ENCODE measurements around the gene KLHL13.
"Not testable (repeated sequence)": the region's sequence is repeated elsewhere in the genome, so short reads cannot be mapped to it uniquely, and the experiment has no call there.

The KLHL13 gene

DNA sequence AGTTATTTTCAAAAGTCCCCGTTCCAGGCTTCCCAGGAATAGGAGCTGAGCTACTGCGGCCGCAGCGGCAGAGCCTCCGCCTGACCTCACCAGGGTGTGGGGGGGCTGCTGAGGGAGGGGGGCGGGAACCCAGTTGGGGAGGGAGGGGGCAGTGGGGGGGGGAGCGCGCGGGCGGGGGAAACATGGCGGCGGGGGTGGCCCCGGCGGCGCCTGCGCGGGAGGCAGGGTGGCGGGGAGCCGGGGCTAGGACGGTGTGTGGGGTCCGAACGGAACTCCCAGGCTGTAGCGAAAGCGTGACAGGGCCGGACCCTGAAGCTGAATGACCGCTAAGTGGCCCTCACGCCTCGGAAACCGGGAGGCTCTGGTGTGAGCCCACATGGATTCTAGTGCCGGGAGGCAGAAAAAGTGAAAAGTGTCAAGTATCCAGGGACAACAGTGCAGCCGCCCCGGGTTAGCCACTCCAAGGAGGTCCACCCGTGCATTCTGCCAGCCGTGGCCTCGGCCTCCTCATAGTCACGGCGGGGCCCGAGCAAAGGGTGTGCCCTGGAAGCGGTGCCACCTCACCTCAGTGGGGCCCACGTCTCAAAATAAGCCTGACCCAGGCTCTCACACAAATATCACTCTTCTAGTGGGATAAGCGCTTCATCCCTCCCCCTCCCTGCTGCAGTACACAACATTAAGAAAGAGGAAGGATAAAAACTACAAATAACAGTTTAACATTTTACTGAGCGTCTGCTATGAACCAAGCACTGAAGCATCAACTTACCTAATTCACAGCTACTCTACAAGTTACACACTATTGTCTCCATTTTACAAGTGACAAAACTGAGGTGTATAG is at the start of gene KLHL13:
KLHL13 (minus strand) TSS at position 98 of the 838 bp plus-strand sequence. CDS start 88,337 bp downstream, outside the sequence.
- no peak for DNase-seq (ENCODE audit: low read depth)

DNA sequence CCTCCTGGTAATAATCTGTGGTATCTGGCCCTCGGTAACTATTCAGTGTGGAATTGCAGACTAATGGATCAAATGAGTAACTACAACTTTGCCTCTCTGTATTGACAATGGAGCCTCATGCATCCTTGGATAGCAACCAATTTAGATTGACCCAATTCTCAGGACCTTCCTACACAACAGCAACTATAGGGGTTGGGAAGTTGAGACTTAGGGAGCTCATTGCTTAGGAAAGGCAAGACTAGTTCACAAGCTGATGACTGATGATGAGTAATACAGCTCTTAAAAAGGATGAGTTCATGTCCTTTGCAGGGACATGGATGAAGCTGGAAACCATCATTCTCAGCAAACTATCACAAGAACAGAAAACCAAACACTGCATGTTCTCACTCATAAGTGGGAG is 47.5 kb upstream of the KLHL13 start:
- DNase-seq (ENCODE audit: low read depth) = no peak

DNA sequence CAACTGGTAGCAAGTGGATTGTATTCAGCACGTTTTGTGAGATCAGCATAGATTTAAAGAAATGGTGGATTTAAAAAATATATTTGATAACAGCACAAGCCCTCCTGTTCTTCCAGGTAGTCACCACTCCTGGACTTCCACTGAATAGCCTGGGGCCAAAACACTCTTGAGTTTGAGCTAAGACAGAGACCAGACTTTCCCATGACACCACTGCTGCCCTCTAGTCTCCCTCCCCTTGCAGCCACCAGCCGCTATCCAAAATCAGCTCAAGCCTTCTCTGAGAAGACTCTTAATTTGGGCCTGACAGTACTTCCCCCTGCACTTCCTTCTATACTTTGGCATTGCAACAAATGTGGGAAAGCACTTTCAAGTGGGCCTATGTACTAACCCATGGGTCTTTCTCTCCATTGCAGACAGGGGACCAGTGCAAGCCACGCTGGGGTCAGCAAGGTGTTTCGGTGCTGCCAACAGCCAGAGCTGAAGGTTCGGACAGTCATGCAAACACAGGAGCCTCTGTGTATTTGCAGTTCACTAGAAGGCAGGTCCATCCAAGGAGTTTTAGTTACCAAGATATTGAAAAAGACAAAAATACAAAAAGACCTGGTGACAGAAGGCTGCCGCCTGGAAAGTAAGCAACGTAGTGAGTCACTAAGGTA is 40.5 kb upstream of the KLHL13 start:
- DNase-seq (ENCODE audit: low read depth) = no peak

- DNase-seq (ENCODE audit: low read depth) = no peak
Measured at GRCh38 chrX:118156254-118156952, 39.8 kb upstream of the KLHL13 start.

DNA sequence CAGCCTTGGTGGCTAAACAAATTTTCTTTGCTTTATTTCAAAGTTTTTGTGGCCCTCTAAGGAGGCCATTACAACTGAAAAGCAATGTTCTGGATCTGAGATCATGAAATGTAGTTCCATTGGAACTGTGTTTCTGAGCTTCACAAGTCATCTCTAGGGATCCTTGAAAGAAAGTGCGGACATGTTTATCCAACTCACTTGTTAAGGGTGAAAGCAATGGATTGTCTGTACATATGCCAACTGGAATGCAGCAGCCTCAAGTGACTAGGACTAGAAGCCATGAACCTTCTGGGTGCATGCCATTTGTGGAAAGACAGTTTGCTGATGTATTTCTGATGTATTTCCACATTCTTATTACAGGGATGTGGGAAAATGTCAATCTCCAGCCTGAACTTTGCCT is 36.7 kb upstream of the KLHL13 start:
- DNase-seq (ENCODE audit: low read depth) = no peak

DNA sequence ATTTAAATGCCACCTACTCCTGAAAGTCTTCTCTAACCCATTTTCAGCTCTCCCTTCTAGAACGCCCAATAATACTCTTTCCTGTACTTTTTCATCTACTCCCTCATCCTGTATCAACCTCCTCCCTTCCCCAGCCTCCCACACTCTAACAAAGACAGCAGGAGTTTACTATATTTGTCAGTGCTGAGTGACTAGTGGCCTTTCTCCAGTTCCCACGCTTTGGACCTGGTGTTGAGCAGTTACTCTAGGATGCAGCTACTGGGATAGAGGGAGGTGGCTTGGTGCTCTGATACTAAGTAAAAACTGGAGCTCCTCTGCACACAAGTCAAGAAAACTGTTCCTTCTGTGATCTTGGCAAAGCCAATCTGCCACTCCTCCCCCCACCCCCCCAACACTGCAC is 36.1 kb upstream of the KLHL13 start:
- no peak for DNase-seq (ENCODE audit: low read depth)

GRCh38 chrX:118148737-118149136 is 32.1 kb upstream of the KLHL13 start:
- no peak for DNase-seq (ENCODE audit: low read depth)

GRCh38 chrX:118147771-118148170 is 31.2 kb upstream of the KLHL13 start:
- not testable (repeated sequence) for DNase-seq (ENCODE audit: low read depth)

GRCh38 chrX:118143578-118143977 is 27.0 kb upstream of the KLHL13 start:
- DNase-seq (ENCODE audit: low read depth) = no peak

- DNase-seq (ENCODE audit: low read depth) = no peak
Measured at GRCh38 chrX:118131336-118131735, 14.7 kb upstream of the KLHL13 start.

DNA sequence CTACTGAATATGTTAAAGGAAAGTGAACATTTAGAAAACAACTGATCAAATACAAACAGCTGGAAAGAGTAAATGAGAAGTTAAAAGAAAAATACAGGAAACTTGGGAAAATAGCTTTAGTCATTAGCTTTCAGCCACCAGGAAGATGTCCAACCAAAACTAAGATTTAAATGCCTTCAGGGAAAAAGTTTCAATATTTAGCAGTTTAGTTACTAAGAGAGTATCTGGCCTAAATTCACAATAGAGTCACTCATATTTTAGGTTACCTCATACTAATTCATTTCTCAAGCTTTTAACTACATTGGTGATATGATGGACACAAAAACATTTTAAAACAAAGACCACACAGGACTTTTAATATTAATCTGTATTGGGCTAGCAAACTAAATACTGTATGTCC is 13.1 kb upstream of the KLHL13 start:
- no peak for DNase-seq (ENCODE audit: low read depth)

DNA sequence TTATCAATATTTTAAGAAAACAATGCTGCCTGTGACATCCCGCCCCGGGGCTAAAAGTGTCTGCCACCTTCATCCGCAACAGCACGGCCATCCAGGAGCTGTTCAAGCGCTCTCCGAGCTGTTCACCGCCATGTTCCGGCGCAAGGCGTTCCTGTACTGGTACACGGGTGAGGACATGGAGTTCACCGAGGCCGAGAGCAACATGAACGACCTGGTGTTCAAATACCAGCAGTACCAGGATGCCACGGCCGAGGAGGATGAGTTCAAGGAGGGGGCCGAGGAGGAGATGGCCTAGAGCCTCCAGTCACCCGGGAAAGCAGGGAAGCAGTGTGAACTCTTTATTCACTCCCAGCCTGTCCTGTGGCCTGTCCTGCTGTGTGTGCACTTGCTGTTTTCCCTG is 12.1 kb upstream of the KLHL13 start:
- DNase-seq (ENCODE audit: low read depth) = no peak

- no peak for DNase-seq (ENCODE audit: low read depth)
Measured at GRCh38 chrX:118126286-118126685, 9.7 kb upstream of the KLHL13 start.

DNA sequence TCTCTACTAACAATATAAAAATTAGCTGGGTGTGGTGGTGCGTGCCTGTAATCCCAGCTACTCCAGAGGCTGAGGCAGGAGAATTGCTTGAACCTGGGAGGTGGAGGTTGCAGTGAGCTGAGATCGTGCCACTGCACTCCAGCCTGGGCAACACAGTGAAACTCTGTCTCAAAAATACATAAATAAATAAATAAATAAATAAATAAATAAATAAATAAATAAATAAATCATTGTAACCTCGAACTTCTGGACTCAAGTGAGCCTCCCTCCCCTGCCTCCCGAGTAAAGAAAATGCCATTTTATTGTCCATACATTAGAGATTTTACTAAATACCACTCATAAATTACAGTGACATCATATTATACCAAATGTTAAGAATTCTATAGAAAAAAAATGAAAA is 7.6 kb upstream of the KLHL13 start:
- DNase-seq (ENCODE audit: low read depth) = not testable (repeated sequence)

DNA sequence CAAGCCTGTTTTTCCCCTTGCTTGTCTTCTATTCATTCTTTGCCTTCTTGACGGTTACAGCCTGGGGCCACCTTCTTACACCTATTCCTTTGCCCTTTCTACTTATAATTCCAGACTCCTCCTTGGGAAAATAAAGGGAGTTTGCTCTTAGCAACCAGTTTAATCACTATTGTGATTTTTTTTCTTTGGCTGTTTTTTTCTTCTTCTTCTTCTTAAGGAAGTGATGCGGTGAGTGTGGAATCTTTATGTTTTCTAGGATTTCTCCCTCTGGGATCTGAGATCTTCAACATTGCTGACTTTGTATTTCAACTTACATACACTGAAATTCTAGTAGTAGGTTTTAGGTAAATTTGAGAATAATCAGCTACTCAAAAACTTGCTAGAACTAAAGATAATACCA is 1.1 kb upstream of the KLHL13 start:
- no peak for DNase-seq (ENCODE audit: low read depth)

DNA sequence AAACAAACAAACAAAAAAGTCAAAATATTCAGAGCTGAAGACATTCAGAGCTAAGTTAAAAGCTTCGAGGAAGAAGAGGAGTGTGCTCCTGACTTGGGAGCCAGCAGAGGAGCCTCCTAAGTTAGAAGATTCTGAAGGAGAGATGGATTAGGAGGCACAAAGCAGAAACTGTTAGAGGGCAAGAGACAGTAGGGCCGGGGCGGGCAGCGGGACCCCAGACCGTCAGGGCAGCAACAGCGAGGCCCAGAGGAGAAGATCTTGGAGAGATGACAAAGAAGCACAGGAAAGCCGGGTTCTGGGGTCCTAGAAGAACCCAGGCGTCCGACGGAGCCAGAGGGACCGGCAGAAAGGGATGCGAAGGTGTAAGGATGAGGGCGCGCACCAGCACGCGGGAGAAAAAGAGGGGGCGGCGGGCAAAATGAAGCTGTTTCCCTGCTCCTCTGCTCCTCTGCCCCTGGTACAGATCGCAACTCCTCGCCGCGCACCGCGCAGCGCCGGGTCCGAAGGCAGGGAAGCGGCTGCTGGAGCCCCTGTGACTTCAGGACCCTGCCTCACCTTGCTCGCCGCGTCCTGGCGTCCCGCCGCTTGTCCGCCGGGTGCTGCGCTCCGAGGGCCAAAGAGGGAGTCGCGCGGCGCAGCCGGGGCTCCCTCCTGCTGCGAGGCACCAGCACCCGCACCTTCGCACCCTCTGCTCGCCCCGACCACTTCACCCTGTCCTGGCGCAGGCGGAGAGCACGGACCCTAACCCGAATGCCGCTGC is 477 bp downstream of the KLHL13 start:
- DNase-seq (ENCODE audit: low read depth) = no peak

- DNase-seq (ENCODE audit: low read depth) = no peak
Measured at GRCh38 chrX:118114971-118115370, 1.6 kb downstream of the KLHL13 start.

DNA sequence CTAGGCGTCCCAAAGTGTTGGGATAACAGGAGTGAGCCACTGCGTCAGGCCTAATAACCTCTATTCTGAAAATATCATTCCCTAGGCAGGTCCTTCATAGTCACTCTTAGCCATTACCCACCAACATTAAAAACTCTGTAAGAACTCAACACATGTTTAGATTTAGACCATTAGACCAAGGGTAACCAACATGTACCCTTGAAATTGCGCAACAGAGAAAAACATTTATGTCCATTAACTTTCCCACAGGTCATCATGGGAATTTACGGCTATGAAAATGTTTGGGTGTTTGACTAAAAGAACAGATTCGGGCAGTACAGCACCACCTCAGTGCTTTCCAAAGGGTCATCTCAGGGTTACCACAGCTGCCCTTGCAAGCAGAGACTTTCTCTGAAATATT is 7.5 kb downstream of the KLHL13 start:
- no peak for DNase-seq (ENCODE audit: low read depth)

DNA sequence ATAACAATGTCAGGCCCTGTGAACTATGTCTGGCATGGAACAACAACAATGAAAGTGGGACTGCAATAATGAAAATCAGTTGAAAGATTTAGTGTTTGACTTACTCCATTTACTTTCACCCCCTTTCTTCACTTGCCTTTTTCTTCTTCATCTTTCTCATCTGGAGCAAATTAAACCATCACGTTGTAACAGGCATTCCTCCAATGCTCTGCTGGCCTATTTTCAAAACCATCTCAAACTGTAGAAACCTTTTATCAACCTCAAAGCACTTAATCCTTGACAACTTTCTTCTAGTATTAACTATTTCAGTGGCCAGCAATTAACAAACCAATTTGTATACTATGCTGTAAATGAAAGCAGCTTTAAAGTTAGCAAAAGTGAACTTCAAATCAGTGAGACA is 8.3 kb downstream of the KLHL13 start:
- no peak for DNase-seq (ENCODE audit: low read depth)

- no peak for DNase-seq (ENCODE audit: low read depth)
Measured at GRCh38 chrX:118100091-118100490, 16.5 kb downstream of the KLHL13 start.

DNA sequence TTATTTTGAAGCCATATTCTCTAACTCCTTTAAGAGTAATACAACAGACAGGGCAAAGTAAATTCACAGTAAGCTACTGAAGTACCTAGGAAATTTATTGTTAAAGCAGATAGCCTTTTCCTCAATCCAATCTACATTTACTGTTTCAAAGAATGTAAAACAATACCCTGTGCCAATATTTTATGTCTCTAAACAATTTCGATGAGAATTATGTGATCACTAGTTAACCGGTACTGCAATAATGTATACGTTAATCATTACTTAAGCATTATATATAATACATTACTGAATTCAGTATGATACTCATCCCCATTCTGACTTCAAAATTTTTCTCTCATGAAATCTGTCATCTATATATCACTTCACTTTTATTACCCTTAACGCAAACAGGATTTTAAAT is 28.5 kb downstream of the KLHL13 start:
- no peak for DNase-seq (ENCODE audit: low read depth)

- DNase-seq (ENCODE audit: low read depth) = no peak
Measured at GRCh38 chrX:118074196-118074595, 42.4 kb downstream of the KLHL13 start.
